Liver (tissue), 9 donors: ENCODE data around the gene TACR1. TPM values are rescaled to one million over a fixed set of nuclear protein-coding genes. Genes with fewer than 3 reads are reported as not detected.

ENCODE experiments used
- DNase-seq: peaks from one replicate; pipeline ENCODE4 v3.0.0-alpha.2; 2017; ENCODE audit warnings: low spot score
- H3K27ac ChIP-seq, 2 donors: one replicate each; pipeline ENCODE4 v1.7.0; 2013; ENCODE audit warnings: inconsistent platforms in 2 of 2, low read length in 2 of 2, control low read depth in 1 of 2, low read depth in 1 of 2, mild to moderate bottlenecking in 1 of 2
- H3K27me3 ChIP-seq, 4 donors: one replicate each; pipeline versions ENCODE4 v1.6.1 to v1.7.0; 2013; ENCODE audit warnings: low read length in 3 of 4, inconsistent platforms in 1 of 4, mild to moderate bottlenecking in 1 of 4, moderate library complexity in 1 of 4; ENCODE audit not compliant: control insufficient read depth in 4 of 4, insufficient read depth in 4 of 4
- H3K36me3 ChIP-seq, 4 donors: one replicate each; pipeline versions ENCODE4 v1.6.1 to v1.7.0; 2013; ENCODE audit warnings: low read length in 3 of 4, mild to moderate bottlenecking in 3 of 4, low read depth in 1 of 4, moderate library complexity in 1 of 4; ENCODE audit not compliant: control insufficient read depth in 4 of 4, insufficient read depth in 3 of 4
- H3K4me1 ChIP-seq, 4 donors: one replicate each; pipeline versions ENCODE4 v1.6.1 to v1.7.0; 2013; ENCODE audit warnings: low read length in 3 of 4, mild to moderate bottlenecking in 3 of 4, moderate library complexity in 1 of 4; ENCODE audit not compliant: control insufficient read depth in 4 of 4, insufficient read depth in 4 of 4
- H3K4me3 ChIP-seq, 3 donors: one replicate each; pipeline versions ENCODE4 v1.6.1 to v1.7.0; 2013; ENCODE audit warnings: low read length in 3 of 3, control low read depth in 1 of 3, low read depth in 1 of 3, mild to moderate bottlenecking in 1 of 3
- H3K9ac ChIP-seq, 2 donors: one replicate each; pipeline ENCODE4 v1.7.0; 2013; ENCODE audit warnings: low read length in 2 of 2, mild to moderate bottlenecking in 2 of 2, moderate library complexity in 2 of 2, control low read depth in 1 of 2, low read depth in 1 of 2
- H3K9me3 ChIP-seq, 4 donors: one replicate each; pipeline versions ENCODE4 v1.6.1 to v1.7.0; 2013; ENCODE audit warnings: low read length in 3 of 4; ENCODE audit not compliant: control insufficient read depth in 4 of 4
- ATF3 ChIP-seq: IDR thresholded peaks from 2 replicates; pipeline ENCODE4 v1.6.1; 2016; ENCODE audit warnings: antibody characterized with exemption
- EGR1 ChIP-seq, 2 donors: IDR thresholded peaks; 2 replicates each; pipeline ENCODE4 v1.6.1; 2016 to 2018; ENCODE audit warnings: antibody characterized with exemption in 2 of 2, low read depth in 2 of 2
- FOXA1 ChIP-seq: IDR thresholded peaks from 2 replicates; pipeline ENCODE4 v1.6.1; 2016; ENCODE audit warnings: antibody characterized with exemption
- FOXA2 ChIP-seq: IDR thresholded peaks from 2 replicates; pipeline ENCODE4 v1.6.1; 2016; ENCODE audit warnings: antibody characterized with exemption
- GABPA ChIP-seq, 2 donors: IDR thresholded peaks in 1 of 2; conservative IDR thresholded peaks in 1 of 2; 2 replicates each; pipeline ENCODE4 v1.6.1; 2016; ENCODE audit warnings: antibody characterized with exemption in 2 of 2, mild to moderate bottlenecking in 1 of 2, moderate library complexity in 1 of 2
- HNF4A ChIP-seq, 2 donors: conservative IDR thresholded peaks; 2 replicates each; pipeline ENCODE4 v1.6.1; 2016; ENCODE audit warnings: antibody characterized with exemption in 2 of 2, mild to moderate bottlenecking in 2 of 2
- HNF4G ChIP-seq: IDR thresholded peaks from 2 replicates; pipeline ENCODE4 v1.6.1; 2016; ENCODE audit warnings: antibody characterized with exemption
- JUND ChIP-seq, 2 donors: IDR thresholded peaks; 2 replicates each; pipeline ENCODE4 v1.6.1; 2016; ENCODE audit warnings: antibody characterized with exemption in 2 of 2
- MAX ChIP-seq: IDR thresholded peaks from 2 replicates; pipeline ENCODE4 v1.6.1; 2016; ENCODE audit warnings: antibody characterized with exemption
- NR2F2 ChIP-seq: IDR thresholded peaks from 2 replicates; pipeline ENCODE4 v1.6.1; 2016; ENCODE audit warnings: antibody characterized with exemption
- REST ChIP-seq: IDR thresholded peaks from 2 replicates; pipeline ENCODE4 v1.6.1; 2016; ENCODE audit warnings: antibody characterized with exemption, mild to moderate bottlenecking
- RXRA ChIP-seq, 2 donors: IDR thresholded peaks; 2 replicates each; pipeline ENCODE4 v1.6.1; 2017 to 2018; ENCODE audit warnings: antibody characterized with exemption in 2 of 2, mild to moderate bottlenecking in 1 of 2
- SP1 ChIP-seq: IDR thresholded peaks from 2 replicates; pipeline ENCODE4 v1.6.1; 2018; ENCODE audit warnings: antibody characterized with exemption, mild to moderate bottlenecking
- TAF1 ChIP-seq: conservative IDR thresholded peaks from 2 replicates; pipeline ENCODE4 v1.6.1; 2016; ENCODE audit warnings: antibody characterized with exemption, mild to moderate bottlenecking
- YY1 ChIP-seq: IDR thresholded peaks from 2 replicates; pipeline ENCODE4 v1.6.1; 2016; ENCODE audit warnings: antibody characterized with exemption, mild to moderate bottlenecking
- WGBS: extraction: QIAGEN DNeasy Blood & Tissue Kit; methylation state at CpG from one replicate; pipeline ENCODE4 v1.1.7; 2013; 5-methylcytosine and 5-hydroxymethylcytosine counted together
- polyA plus RNA-seq, 2 donors: library from polyadenylated mRNA; stranded (reverse) in 1 of 2; unstranded in 1 of 2; fragments of 200-250 nt in 1 of 2; fragments of >200 nt in 1 of 2; fragmentation: Nextera tagmentation in 1 of 2; extraction: Ambion mirVana in 1 of 2; gene quantifications; one replicate each; pipeline versions ENCODE4 v1.2.1 to v1.2.3, GENCODE V29; 2013 to 2015
- total RNA-seq, 2 donors: library from RNA; depleted of rRNA; stranded (reverse); fragments of >200 nt; gene quantifications; one replicate each; pipeline ENCODE4 v1.2.3, GENCODE V29; 2014
- TF ChIP-seq, protein P1 (sequence below): fragments of 150-350 bp; IDR thresholded peaks from 2 replicates; pipeline ENCODE4 v1.5.1; 2017; ENCODE audit warnings: improper control_type of control experiment, low read depth, low read length; ENCODE audit not compliant: missing input control
- TF ChIP-seq, protein P2 (sequence below): IDR thresholded peaks from 2 replicates; pipeline ENCODE4 v1.6.1; 2016; ENCODE audit warnings: antibody characterized with exemption
- donor health status: healthy.
- donor health status: healthy.
- donor health status: healthy.
- donor health status: healthy.
- donor health status: healthy.

The TACR1 gene
- total and polyA plus RNA-seq, 4 donors = 0.02 to 0.84 (median 0.14) TPM; not detected in 1

DNA sequence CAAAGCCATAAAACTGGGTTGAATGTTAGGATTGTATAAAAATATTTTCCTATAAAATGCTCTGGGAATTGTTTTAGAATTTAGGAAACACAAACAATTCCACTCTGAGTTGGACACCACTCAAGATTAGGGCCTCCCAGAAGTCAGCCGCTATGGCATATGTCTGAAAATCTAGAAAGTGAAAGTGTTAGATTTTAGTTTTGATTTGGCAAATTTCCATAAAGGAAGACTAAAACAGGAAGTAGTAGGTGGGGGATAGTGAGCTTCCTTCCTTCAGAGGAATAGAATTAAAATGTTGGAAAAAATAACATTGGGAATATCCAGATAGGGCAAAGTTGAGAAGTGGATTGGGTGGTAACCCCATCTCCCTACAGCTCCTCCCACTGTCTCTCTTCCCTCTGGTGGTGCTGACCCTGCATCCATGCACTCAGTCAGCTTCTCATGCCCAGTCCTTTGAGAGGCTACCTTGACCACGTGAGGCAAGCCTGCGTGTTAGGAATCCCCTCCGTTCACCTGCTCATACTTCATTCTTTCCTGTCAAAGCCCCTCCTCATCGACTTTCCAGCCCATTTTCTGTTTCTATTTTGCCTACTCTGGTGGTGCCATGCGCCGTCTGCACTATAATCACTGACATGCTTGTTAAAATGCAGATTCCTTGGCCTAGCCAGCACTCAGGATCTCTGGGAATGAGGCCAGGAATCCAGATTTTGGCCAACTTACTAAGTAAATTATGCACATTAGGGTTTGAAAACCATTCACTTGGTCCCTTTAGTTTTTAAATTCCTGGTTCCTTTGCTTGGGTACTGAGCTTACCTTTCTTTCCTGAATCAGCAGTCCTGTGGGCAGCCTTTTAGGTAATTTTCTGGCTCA, 157.4 kb downstream of the TACR1 start:
- Histone ChIP-seq H3K27me3 (no peaks in the 10 kb centered on the region), H3K9me3 (no peaks in the 10 kb centered on the region), H3K27ac (no peak overlapping the region), H3K4me1 (no peaks in the 10 kb centered on the region), H3K9ac (no peak overlapping the region), H3K4me3 (no peak overlapping the region), H3K36me3 (peaks cover 0 to 1% (median 0%) of the 10 kb centered on the region in 4 donors)
- no peak for DNase-seq
- WGBS = 86% methylated on average over 7 of the region's 7 CpGs
- TF ChIP-seq YY1 = no peak
- no peak for TF ChIP-seq SP1
- no peak for TF ChIP-seq HNF4G
- TF ChIP-seq RXRA (IDR thresholded peaks at IDR 0.05) = no peak
- no peak for TF ChIP-seq REST
- TF ChIP-seq NR2F2 = no peak
- no peak for TF ChIP-seq GABPA (IDR thresholded peaks at IDR 0.05 in 1 of 2, conservative IDR thresholded peaks at IDR 0.05 in 1 of 2)
- no peak for TF ChIP-seq EGR1 (IDR thresholded peaks at IDR 0.05; ENCODE audit: low read depth in 2 of 2)
- TF ChIP-seq TAF1 = no peak
- TF ChIP-seq MAX = no peak
- TF ChIP-seq FOXA1 = no peak
- TF ChIP-seq FOXA2 = no peak
- TF ChIP-seq, protein P1, sequence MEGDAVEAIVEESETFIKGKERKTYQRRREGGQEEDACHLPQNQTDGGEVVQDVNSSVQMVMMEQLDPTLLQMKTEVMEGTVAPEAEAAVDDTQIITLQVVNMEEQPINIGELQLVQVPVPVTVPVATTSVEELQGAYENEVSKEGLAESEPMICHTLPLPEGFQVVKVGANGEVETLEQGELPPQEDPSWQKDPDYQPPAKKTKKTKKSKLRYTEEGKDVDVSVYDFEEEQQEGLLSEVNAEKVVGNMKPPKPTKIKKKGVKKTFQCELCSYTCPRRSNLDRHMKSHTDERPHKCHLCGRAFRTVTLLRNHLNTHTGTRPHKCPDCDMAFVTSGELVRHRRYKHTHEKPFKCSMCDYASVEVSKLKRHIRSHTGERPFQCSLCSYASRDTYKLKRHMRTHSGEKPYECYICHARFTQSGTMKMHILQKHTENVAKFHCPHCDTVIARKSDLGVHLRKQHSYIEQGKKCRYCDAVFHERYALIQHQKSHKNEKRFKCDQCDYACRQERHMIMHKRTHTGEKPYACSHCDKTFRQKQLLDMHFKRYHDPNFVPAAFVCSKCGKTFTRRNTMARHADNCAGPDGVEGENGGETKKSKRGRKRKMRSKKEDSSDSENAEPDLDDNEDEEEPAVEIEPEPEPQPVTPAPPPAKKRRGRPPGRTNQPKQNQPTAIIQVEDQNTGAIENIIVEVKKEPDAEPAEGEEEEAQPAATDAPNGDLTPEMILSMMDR = no peak
- TF ChIP-seq JUND (IDR thresholded peaks at IDR 0.05) = no peak

DNA sequence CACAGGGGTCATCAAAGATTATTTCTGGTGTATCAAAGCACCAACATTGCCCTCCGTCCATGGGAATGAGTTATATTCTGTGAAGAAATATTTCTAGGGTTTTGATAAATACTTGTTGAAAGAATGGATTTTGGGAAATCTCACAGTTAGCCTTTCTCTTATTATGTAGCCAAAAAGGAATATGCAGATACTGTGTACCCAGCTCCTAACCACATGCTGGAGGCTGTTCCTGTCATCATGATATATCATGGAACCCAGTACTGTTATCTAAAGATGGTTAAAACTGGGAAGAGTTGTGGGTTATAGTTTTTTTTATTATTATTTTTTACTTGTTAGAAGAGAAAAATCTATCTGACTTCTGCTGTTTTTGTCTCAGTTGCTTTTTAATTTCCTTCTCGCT, 158.1 kb downstream of the TACR1 start:
- no peak overlapping the region for H3K9ac ChIP-seq
- H3K27me3 ChIP-seq = no peaks in the 10 kb centered on the region
- no peak overlapping the region for H3K4me3 ChIP-seq
- no peak overlapping the region for H3K27ac ChIP-seq
- DNase-seq = no peak
- no peaks in the 10 kb centered on the region for H3K4me1 ChIP-seq
- 93% methylated on average over 2 of the region's 2 CpGs for WGBS
- peaks cover 0 to 1% (median 0%) of the 10 kb centered on the region in 4 donors for H3K36me3 ChIP-seq
- no peaks in the 10 kb centered on the region for H3K9me3 ChIP-seq
- no peak for TF ChIP-seq YY1
- TF ChIP-seq, protein P2, sequence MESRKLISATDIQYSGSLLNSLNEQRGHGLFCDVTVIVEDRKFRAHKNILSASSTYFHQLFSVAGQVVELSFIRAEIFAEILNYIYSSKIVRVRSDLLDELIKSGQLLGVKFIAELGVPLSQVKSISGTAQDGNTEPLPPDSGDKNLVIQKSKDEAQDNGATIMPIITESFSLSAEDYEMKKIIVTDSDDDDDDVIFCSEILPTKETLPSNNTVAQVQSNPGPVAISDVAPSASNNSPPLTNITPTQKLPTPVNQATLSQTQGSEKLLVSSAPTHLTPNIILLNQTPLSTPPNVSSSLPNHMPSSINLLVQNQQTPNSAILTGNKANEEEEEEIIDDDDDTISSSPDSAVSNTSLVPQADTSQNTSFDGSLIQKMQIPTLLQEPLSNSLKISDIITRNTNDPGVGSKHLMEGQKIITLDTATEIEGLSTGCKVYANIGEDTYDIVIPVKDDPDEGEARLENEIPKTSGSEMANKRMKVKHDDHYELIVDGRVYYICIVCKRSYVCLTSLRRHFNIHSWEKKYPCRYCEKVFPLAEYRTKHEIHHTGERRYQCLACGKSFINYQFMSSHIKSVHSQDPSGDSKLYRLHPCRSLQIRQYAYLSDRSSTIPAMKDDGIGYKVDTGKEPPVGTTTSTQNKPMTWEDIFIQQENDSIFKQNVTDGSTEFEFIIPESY = no peak
- TF ChIP-seq NR2F2 = no peak
- TF ChIP-seq HNF4A (conservative IDR thresholded peaks at IDR 0.05) = no peak
- TF ChIP-seq EGR1 (IDR thresholded peaks at IDR 0.05; ENCODE audit: low read depth in 2 of 2) = no peak
- TF ChIP-seq RXRA (IDR thresholded peaks at IDR 0.05) = no peak
- no peak for TF ChIP-seq HNF4G
- TF ChIP-seq, protein P1 = no peak
- TF ChIP-seq REST = no peak
- TF ChIP-seq SP1 = no peak
- no peak for TF ChIP-seq ATF3
